Non-pigmented ciliary epithelial cell (primary cell): ENCODE data around the gene PLCB3.

ENCODE experiments used
- DNase-seq: peaks from one replicate; pipeline ENCODE4 v3.0.0-alpha.2; 2010; ENCODE audit warnings: low read depth

PLCB3 gene

DNA sequence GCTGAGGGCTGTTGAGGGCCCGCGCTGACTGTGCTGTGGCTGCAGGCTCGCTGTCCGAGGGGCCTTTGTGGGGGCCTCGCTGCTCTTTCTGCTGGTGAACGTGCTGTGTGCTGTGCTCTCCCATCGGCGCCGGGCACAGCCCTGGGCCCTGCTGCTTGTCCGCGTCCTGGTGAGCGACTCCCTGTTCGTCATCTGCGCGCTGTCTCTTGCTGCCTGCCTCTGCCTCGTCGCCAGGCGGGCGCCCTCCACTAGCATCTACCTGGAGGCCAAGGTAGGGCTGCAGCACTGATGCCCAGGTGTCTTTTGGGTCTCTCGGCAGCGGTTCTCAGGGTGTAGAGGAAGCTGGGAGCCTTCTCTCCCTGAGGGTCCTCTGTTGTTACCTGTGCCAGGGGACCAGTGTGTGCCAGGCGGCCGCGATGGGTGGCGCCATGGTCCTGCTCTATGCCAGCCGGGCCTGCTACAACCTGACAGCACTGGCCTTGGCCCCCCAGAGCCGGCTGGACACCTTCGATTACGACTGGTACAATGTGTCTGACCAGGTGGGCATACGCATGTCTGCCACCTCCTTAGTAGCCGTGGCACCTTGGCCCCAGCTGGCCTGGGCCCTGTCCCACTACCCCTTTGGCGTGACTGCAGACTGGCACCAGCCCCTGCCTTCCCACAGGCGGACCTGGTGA, 36.5 kb downstream of the PLCB3 start:
- no peak for DNase-seq

DNA sequence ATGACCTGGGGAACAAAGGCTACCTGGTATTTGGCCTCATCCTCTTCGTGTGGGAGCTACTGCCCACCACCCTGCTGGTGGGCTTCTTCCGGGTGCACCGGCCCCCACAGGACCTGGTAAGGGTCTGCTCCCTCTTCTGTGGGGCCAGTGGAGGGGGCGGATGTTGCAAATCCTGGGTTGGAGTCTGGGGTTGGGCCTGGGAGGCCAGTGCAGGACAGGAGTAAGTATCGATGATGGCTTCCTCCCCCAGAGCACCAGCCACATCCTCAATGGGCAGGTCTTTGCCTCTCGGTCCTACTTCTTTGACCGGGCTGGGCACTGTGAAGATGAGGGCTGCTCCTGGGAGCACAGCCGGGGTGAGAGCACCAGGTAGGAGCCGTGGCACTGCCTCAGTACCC, 37.0 kb downstream of the PLCB3 start:
- DNase-seq: no peak

DNA sequence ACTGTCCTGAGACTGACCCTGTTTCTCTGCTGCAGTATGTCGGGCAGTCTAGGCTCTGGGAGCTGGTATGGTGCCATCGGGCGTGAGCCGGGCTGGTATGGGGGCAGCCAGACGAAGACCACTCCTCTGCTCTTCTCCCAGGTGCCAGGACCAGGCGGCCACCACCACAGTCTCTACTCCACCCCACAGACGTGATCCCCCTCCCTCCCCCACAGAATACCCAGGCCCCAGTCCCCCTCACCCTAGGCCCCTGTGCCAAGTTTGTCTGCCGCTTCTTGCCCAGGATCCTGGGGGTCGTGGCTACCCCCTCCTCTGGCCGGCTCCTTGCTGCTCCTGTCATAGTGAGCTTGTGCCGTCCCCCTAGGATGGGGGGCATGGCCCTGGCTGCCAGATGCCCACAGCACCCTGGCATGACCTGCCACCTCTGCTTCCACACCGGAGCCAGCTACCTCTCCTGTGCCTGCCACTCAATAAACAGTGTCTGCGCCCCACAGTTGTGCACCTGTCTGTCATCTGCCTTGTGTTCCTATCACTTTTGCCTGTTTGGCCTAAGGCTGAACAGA, 37.8 kb downstream of the PLCB3 start:
- no peak for DNase-seq

DNA sequence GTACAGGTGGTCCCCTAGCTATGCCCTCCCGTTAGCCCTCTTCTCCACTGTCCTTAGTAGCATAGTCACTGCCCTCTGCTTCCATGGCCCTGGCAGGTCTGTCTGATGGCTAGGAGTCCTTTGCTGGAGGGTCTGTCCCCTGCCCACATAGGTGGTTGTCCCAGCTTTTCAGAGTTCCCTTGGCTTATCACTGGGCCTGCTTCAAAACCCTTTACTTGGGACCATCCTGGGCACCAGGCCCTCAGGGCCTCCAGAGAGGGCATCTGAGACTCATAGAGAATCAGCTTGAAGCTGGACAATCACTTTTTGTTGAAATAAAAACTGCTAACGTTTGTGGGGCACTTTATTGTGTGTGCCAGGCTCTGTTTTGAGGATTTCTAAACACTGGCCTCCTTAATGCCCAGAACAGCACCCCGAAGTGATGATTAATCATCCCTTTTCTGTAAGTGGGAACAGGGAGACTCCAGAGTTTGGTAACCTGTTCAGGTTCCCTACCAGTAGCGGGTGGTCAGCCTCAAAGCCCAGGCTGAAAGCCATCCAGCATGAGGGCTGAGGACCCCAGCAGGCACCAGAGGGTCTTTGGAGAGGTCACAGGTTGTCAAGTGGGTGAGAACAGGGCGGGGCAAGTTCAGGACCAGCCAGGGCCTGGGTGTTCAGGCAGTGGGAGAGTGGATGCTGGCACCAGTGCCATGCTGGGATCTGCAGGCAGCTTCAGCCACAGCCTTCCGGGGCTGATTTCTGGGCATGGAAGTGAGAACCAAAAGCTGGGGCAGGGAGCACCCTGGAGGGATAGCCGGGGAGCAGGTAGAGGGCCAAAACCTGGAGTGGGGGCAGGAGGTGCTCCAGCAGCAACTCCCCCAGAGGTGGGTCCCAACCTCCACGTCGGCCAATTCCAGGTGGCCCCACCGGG, 39.3 kb downstream of the PLCB3 start:
- DNase-seq: no peak

DNA sequence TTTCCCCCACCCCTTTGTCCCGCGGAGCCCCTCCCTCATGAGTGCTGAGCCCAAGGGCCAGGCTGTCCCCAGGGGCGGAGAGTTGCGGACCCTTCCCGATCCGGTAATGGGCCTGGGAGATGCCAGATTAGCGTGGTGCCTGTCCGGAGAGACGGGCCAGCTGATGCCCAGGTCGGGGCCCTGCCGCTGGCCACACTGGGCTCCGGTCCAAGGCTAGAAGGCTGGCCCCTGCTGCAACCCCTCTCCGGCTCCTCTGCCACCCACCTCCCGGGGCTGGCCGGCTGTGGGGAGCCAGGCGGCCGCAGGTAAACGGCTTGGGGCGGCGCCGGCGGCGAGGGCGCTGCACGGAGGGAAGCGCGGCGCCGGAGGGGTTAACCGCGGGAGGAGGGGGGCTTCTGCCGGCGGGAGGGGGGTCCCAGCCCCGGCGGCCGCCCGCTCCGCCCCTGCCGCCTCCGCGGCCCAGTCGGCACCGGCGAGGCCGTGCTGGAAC, 40.0 kb downstream of the PLCB3 start, which contains the start of gene KCNK4:
Gene KCNK4, plus strand, starts transcription at position 41 of the 490 bp plus-strand sequence. CDS start 1,717 bp downstream, outside the sequence.
- no peak for DNase-seq

DNA sequence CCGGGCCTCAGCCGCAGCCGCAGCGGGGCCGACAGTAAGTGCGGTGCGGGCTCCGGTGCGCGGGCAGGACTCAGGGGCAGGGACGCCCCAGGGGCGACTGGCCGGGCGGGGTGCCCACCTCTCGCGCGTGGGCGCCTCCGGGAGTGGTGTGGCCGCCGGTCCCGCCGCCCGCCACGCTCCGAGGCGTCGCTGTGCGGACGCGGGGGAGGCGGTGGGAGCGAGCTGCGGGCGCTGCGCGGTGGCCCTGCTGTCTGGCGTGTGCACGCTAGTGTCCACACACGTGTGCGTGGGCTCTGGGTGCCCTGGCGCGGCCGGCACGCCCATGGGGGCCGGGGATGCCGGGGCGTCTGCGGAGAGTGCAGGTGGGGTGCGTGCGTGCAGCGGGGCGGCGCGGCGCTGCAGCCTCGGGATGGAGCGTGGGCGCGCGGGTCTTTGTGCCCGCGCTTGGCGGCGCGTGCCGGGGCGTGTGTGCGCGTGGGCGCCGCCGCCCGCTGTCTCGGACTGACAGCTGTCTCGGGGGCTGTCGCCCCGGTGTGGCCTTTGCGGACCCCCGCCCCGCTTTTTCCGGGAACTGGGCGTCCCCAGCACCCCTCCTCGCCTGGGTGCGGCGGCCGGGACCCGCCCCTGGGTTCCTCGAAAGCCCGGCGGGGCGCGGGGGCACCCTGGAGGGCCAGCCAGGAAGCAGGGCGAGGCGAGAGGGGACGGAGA, 40.6 kb downstream of the PLCB3 start:
- no peak for DNase-seq

DNA sequence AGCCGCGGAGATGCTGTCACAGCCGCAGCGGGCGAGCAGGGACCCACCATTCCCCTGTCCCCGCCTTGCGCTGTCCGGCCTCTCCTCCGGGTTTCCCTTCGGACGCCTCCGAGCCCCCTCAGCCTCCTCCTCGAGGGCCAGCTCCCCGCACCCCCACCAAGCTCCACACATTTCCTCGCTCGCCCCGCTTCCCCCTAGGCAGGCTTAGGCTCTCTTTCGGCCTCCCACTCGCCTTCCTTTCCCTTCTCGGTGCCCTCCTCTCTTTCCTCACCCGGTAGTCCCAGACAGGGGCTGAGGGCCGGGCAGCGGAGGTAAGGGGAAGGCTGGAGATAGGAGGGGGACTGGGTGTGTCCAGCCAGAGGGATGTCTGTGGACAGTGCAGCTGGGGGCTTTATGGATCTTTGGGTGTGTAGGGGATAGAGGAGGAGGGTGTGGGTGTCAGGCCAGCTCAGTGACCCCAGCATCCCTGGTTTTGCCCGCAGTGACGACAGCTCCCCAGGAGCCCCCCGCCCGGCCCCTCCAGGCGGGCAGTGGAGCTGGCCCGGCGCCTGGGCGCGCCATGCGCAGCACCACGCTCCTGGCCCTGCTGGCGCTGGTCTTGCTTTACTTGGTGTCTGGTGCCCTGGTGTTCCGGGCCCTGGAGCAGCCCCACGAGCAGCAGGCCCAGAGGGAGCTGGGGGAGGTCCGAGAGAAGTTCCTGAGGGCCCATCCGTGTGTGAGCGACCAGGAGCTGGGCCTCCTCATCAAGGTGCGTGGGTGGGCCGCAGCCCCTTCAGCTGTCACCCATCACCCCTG, 41.3 kb downstream of the PLCB3 start:
- DNase-seq: no peak

DNA sequence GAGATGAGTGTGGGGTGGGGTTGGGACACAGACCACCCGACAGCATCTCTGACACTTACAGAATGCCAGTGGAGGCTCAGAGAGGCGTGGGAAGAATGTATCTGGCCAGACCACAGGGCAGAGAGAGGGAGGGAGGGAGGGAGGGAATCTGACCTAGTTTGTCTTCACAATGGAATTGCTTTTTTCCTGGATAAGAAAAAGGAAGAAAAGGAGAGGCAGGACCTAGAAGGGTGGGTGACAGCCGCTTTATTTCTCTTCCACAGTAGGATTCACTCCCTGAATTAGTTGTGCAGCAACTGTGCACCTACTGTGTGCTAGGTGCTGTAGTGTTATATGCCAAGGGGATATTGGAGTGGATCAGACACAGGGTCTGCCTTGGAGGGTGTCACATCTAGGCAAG, 43.4 kb downstream of the PLCB3 start:
- DNase-seq: no peak

DNA sequence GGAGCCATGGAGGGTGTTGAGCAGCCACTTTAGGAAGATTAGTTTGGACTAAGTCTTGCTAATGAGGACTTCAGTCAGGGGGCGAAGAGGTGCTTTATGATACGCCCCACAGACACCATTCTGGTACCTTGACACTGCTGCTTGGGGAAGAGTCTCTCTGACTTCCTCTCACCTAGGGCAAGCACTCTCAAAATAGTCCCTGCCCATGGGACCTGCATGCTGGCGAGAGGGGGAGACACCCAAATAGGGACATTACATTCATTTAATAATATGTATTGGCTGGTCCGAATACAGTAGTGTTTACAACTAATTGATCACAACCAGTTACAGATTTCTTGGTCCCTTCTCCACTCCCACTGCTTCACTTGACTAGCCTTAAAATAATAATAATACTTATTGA, 44.4 kb downstream of the PLCB3 start:
- DNase-seq: no peak

DNA sequence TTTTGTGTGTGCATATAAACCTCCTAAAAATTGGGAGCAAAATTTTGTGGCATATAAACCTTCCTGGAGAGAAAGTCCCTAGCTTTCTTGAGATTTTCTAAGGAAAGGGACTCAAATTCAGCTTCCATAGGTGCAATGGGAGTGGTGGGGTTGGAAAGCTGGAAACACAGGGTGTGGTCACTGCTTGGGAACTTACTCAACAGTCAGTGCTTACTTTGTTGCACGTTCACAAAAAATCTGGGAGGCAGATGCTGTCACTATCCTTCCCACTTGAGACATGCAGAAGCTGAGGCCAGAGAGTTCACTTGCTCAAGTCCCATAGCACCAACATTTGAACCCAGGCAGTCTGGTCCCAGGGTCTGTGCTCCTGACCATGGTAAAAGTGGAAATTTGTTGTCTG, 44.9 kb downstream of the PLCB3 start:
- no peak for DNase-seq

DNA sequence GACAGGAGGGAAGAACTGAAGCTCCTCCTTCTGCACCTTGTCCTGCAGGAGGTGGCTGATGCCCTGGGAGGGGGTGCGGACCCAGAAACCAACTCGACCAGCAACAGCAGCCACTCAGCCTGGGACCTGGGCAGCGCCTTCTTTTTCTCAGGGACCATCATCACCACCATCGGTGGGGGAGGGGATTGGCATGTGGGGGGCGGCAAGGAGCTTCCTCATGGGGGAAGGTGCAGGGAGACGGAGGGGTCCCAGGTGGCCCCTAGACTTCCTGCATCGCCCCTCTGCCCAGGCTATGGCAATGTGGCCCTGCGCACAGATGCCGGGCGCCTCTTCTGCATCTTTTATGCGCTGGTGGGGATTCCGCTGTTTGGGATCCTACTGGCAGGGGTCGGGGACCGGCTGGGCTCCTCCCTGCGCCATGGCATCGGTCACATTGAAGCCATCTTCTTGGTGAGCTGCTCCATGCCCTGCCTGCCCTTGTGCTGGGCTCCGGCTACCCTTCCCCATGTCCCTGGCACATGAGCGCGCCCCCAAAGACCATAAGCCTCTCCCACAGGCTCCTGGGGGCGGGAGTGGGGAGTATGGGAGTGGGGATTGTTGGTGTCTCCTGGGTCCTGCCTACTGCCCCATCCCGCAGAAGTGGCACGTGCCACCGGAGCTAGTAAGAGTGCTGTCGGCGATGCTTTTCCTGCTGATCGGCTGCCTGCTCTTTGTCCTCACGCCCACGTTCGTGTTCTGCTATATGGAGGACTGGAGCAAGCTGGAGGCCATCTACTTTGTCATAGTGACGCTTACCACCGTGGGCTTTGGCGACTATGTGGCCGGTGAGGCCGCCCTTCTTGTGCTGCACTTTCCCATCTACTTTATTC, 45.7 kb downstream of the PLCB3 start:
- no peak for DNase-seq

DNA sequence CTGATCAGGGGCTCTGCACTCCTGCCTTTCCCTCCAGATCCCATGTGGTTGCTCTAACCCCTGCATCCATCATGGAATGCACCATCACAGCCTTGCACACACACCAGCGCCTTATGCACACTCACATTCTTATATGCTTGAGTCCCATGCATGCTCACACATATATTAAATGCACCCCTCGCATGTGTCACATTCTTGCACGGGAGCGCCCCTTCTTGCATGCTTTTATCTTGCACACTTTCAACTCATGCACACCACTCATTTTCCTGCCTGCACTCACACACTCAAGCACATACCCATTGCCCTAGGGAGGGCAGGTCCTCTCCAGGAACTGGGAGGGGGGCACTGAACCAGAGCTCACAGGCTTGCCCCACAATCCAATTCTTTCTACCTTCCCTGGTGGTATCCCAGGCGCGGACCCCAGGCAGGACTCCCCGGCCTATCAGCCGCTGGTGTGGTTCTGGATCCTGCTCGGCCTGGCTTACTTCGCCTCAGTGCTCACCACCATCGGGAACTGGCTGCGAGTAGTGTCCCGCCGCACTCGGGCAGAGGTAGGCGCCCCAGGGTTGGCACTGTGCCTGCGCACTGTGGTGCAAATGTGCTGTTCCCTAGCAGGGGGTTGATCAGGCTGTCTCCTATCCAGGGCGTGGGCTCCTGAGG, 46.5 kb downstream of the PLCB3 start:
- DNase-seq: no peak

DNA sequence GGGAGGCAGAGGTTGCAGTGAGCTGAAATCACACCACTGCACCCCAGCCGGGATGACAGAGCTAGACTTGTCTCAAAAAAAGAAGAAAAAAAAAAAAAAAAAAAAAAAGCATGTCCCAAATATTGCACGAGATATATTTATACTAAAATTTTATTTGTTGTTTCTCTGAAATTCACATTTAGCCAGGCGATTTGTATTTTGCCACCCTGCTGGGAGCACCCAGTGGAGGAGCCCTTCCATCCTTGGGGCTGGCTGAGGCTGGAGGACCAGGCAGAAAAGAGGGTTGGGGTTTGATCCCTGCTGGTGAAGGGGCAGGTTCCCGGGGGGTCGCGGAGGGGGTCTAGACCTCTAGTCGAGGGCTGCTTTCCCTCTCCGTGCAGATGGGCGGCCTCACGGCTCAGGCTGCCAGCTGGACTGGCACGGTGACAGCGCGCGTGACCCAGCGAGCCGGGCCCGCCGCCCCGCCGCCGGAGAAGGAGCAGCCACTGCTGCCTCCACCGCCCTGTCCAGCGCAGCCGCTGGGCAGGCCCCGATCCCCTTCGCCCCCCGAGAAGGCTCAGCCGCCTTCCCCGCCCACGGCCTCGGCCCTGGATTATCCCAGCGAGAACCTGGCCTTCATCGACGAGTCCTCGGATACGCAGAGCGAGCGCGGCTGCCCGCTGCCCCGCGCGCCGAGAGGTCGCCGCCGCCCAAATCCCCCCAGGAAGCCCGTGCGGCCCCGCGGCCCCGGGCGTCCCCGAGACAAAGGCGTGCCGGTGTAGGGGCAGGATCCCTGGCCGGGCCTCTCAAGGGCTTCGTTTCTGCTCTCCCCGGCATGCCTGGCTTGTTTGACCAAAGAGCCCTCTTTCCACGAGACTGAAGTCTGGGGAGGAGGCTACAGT, 47.9 kb downstream of the PLCB3 start:
- no peak for DNase-seq

DNA sequence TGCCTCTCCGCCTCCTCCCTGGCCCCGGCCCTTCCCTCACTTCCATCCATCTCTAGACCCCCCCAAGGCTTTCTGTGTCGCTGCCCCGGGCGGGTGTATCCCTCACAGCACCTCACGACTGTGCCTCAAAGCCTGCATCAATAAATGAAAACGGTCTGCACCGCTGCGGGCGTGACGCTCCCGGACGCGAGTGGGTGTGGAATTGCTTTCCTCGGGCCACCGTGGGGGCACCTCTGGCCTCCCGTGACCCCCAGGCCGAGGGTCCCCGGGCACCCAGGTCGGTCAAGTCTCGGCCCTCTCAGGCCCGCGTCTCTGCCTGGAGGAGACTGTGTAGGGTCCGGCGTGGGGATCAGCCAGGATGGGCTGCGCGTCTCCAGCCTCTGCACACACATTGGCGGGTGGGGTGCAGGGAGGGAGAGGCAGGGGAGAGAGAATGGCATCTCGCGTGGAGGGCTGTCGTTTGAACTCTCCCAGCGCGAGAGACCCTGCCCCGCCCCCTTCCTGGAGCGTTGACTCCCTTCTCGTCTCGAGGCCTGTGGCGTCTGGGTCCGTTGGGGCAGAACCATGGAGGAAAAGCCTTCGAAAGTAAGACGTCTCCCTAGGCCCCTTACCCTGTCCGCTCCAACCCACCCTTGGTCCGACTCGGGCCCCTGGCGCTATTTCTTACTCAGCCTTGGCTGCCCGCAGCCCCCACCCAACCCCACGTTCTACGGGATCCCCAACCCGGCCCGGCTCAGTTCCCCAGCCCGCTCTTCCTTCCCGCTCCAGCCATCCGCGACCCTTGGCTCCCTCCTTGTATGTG, 48.7 kb downstream of the PLCB3 start, which contains the start of gene CATSPERZ:
Gene CATSPERZ, plus strand, starts transcription at position 512 of the 802 bp plus-strand sequence. Its CDS starts 53 bp downstream, at position 565.
- DNase-seq: no peak

DNA sequence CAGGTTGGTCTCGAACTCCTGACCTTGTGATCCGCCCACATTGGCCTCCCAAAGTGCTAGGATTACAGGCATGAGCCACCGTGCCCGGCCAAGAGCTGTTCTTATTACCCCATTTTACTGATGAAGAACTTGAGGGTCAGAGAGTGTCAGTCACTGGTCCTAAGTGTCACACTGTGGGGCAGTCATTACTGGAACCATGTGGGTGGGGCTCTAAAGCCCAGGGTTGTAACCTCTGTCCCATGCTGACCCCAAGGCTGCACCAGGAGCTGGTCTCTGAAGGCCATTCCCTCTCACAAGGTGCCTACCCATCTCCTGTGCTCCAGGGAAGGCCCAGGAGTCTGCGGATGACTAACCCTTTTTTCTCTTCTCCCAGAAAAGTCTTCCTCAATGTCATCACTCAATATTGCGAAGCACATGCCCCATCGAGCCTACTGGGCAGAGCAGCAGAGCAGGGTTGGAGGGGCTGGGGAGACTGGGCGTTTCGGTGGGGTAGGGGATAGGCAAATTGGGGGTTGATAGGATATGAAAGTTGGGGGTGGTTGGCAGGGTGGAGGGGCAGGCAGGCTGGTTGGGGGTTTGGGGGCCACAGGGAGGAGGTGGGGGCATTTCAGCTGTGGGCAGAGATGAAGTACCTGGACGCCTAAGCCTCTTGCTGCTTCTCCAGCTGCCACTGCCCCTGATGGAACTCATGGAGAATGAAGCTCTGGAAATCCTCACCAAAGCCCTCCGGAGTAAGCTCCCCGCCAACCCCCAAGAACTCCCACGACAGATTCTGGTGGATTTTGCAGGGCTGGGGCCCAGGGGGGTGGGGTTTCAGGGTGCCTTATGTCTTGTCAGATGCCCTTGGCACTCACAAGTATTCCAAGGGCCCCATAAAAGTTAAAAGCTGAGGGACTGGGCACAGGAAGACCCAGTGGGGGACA, 52.0 kb downstream of the PLCB3 start:
- no peak for DNase-seq

DNA sequence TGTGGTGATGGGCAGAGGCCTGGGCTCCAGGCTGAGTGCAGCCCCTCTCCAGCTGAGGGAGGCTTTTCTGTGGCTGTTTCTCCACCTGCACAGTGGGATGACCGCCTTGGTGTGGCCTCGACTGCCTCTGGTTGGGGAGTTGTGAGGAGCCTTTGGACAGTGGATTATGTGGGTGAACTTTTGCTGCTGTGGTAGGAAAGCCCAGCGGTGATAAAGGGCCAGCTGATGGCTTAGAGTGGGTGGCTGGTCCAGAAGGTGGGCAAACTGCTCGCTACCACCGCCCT, 52.6 kb downstream of the PLCB3 start:
- no peak for DNase-seq
